Neural cell (in vitro differentiated cells): Measurements from ENCODE around the gene KMT2B.

Experiments used
- MXI1 ChIP-seq: fragments of 450-650 bp; conservative IDR thresholded peaks from 2 replicates; pipeline ENCODE4 v1.6.1; 2014; ENCODE audit warnings: antibody characterized with exemption, mild to moderate bottlenecking; ENCODE audit not compliant: poor library complexity, severe bottlenecking
- REST ChIP-seq: IDR thresholded peaks from 2 replicates; pipeline ENCODE4 v1.6.1; 2012; ENCODE audit warnings: borderline replicate concordance

GRCh38 chr19:35725216-35725861, 7.5 kb downstream of the KMT2B start:
- TF ChIP-seq REST (no peak), MXI1 (no peak)
